ENCODE data around the gene PCED1A.

- TF ChIP-seq POLR2AphosphoS5 (IDR thresholded peaks at IDR 0.05; ENCODE audit: low read depth, low read length) (no peak), POLR2A (IDR thresholded peaks at IDR 0.05; ENCODE audit: low read depth, low read length) (no peak)
Observed at GRCh38 chr20:2888224-2888955, 47.9 kb upstream of the PCED1A start.
